PC-9 (cell line): ENCODE measurements around the gene ACER1. TPM values are rescaled to one million over a fixed set of nuclear protein-coding genes. Genes with fewer than 3 reads are reported as not detected.

Source experiments
- BruUV-seq: library from RNA; stranded (reverse); fragments of 400-500 nt; replicated peaks from 2 replicates; lab custom pipeline; 2021; lab: Mats Ljungman, UMichigan
- CTCF ChIA-PET: fragments of 300-600 bp; sonication (Branson Sonifier 250); formaldehyde crosslinking; loops from one replicate; lab custom pipeline; 2022; ENCODE audit warnings: antibody characterized with exemption; lab: Charles Lee
- POLR2A ChIA-PET: fragments of 300-600 bp; sonication (Branson Sonifier 250); formaldehyde crosslinking; loops from one replicate; lab custom pipeline; 2022; ENCODE audit warnings: antibody characterized with exemption; ENCODE audit not compliant: unreplicated experiment; lab: Charles Lee
- DNase-seq, 2 experiments: peaks; one replicate each; pipeline versions ENCODE4 v3.0.0 to v3.0.0-alpha.2; 2015 to 2022; ENCODE audit warnings: mixed read lengths in 1 of 2
- H2AFZ ChIP-seq: fragments of 200-600 bp; sonication (generic); 2 replicates; pipeline ENCODE4 v1.8.1; 2017; ENCODE audit warnings: antibody characterized with exemption
- H3F3A ChIP-seq: fragments of 200-600 bp; sonication (generic); 2 replicates; pipeline ENCODE4 v1.8.1; 2017; ENCODE audit warnings: antibody characterized with exemption, mild to moderate bottlenecking, low read depth; ENCODE audit not compliant: insufficient read depth
- H3K27ac ChIP-seq: fragments of 200-600 bp; sonication (generic); 2 replicates; pipeline ENCODE4 v1.6.1; 2016; ENCODE audit warnings: mixed run types
- H3K27me3 ChIP-seq: fragments of 200-600 bp; sonication (generic); 2 replicates; pipeline ENCODE4 v1.6.1; 2016; ENCODE audit warnings: low read depth, mixed run types; ENCODE audit not compliant: insufficient read depth
- H3K36me3 ChIP-seq: fragments of 200-600 bp; sonication (generic); 2 replicates; pipeline ENCODE4 v1.6.1; 2016; ENCODE audit warnings: low read depth, mixed run types
- H3K4me1 ChIP-seq: fragments of 200-600 bp; sonication (generic); replicated peaks from 2 replicates; pipeline ENCODE4 v1.6.1; 2016; ENCODE audit warnings: mixed run types; ENCODE audit not compliant: insufficient read depth
- H3K4me2 ChIP-seq: fragments of 200-600 bp; sonication (generic); 2 replicates; pipeline ENCODE4 v1.6.1; 2017; ENCODE audit warnings: mixed run types
- H3K4me3 ChIP-seq: fragments of 200-600 bp; sonication (generic); 2 replicates; pipeline ENCODE4 v1.6.1; 2016; ENCODE audit warnings: mixed run types
- H3K79me2 ChIP-seq: fragments of 200-600 bp; sonication (generic); 2 replicates; pipeline ENCODE4 v1.6.1; 2017; ENCODE audit warnings: low read depth, mixed run types
- H3K9me2 ChIP-seq: fragments of 200-600 bp; sonication (generic); 2 replicates; pipeline ENCODE4 v1.8.1; 2017; ENCODE audit warnings: mild to moderate bottlenecking; ENCODE audit not compliant: insufficient read depth
- H3K9me3 ChIP-seq: fragments of 200-600 bp; sonication (generic); 2 replicates; pipeline ENCODE4 v1.8.1; 2016; ENCODE audit warnings: low read depth; ENCODE audit not compliant: insufficient read depth
- H4K20me1 ChIP-seq: fragments of 200-600 bp; sonication (generic); 2 replicates; pipeline ENCODE4 v1.8.1; 2017; ENCODE audit not compliant: insufficient read depth
- CTCF ChIP-seq: fragments of 200-600 bp; sonication (generic); conservative IDR thresholded peaks from 2 replicates; pipeline ENCODE4 v1.6.1; 2017; ENCODE audit warnings: mixed run types, antibody characterized with exemption, mild to moderate bottlenecking, moderate library complexity
- EZH2 ChIP-seq: fragments of 200-600 bp; sonication (generic); IDR thresholded peaks from 2 replicates; pipeline ENCODE4 v1.8.0; 2017; ENCODE audit warnings: antibody characterized with exemption, low read depth
- intact Hi-C: fragments of 100-400 bp; cut with micrococcal nuclease; formaldehyde crosslinking; loops from one replicate; pipeline ENCODE4 v1.10.0; 2022; ENCODE audit not compliant: unreplicated experiment
- total RNA-seq: library from RNA; stranded (reverse); gene quantifications from 2 replicates; pipeline ENCODE4 v1.2.3, GENCODE V29; 2021

The ACER1 gene
- total RNA-seq, 1 experiment from 2014 or later: not detected

- Histone ChIP-seq H3K79me2 (no peaks in the 10 kb centered on the region), H3K36me3 (no peaks in the 10 kb centered on the region), H3K27me3 (no peaks in the 10 kb centered on the region), H3K4me3 (no peak overlapping the region), H3K9me3 (no peaks in the 10 kb centered on the region), H3F3A (no peaks in the 10 kb centered on the region), H4K20me1 (no peaks in the 10 kb centered on the region), H3K9me2 (no peaks in the 10 kb centered on the region), H2AFZ (no peak overlapping the region), H3K4me2 (no peak overlapping the region), H3K4me1 (no peaks in the 10 kb centered on the region), H3K27ac (no peak overlapping the region)
- intact Hi-C loops: no loop called here
- TF ChIP-seq EZH2: no peak
- TF ChIP-seq CTCF: no peak
- BruUV-seq: no TSS peak
- ChIA-PET CTCF (no interaction called here), POLR2A (no interaction called here)
- DNase-seq: no peak
These were observed 46.3 kb upstream of the ACER1 start for GRCh38 chr19:6379744-6380143.

- Histone ChIP-seq H3K36me3 (no peaks in the 10 kb centered on the region), H4K20me1 (no peaks in the 10 kb centered on the region), H2AFZ (no peak overlapping the region), H3K4me1 (no peaks in the 10 kb centered on the region), H3K9me2 (no peaks in the 10 kb centered on the region), H3K27me3 (no peaks in the 10 kb centered on the region), H3K27ac (no peak overlapping the region), H3K4me2 (no peak overlapping the region), H3K4me3 (no peak overlapping the region), H3K79me2 (no peaks in the 10 kb centered on the region), H3F3A (no peaks in the 10 kb centered on the region), H3K9me3 (no peaks in the 10 kb centered on the region)
- ChIA-PET CTCF (no interaction called here), POLR2A (no interaction called here)
- DNase-seq: no peak
- TF ChIP-seq EZH2: no peak
- BruUV-seq: no TSS peak
- intact Hi-C loops: no loop called here
These were observed 45.1 kb upstream of the ACER1 start for GRCh38 chr19:6378486-6378885.

GRCh38 chr19:6378041-6378440, 44.6 kb upstream of the ACER1 start:
- BruUV-seq: no TSS peak
- no peaks in the 10 kb centered on the region for H3K27me3 ChIP-seq
- CTCF ChIA-PET: no interaction called here

More at GRCh38 chr19:6378041-6378440, 44.6 kb upstream of the ACER1 start:
- TF ChIP-seq CTCF (no peak), EZH2 (no peak)
- H3K27ac ChIP-seq: no peak overlapping the region
- H3F3A ChIP-seq: no peaks in the 10 kb centered on the region
- DNase-seq: no peak
- H3K9me2 ChIP-seq: no peaks in the 10 kb centered on the region
- H3K9me3 ChIP-seq: no peaks in the 10 kb centered on the region
- no peaks in the 10 kb centered on the region for H3K79me2 ChIP-seq
- no peak overlapping the region for H2AFZ ChIP-seq
- intact Hi-C loops: no loop called here
- H3K4me1 ChIP-seq: no peaks in the 10 kb centered on the region
- no peak overlapping the region for H3K4me2 ChIP-seq
- H4K20me1 ChIP-seq: no peaks in the 10 kb centered on the region
- H3K36me3 ChIP-seq: no peaks in the 10 kb centered on the region
- POLR2A ChIA-PET: no interaction called here
- H3K4me3 ChIP-seq: no peak overlapping the region
